Measurements from ENCODE around the gene GINS3.

- TF ChIP-seq POLR2A (IDR thresholded peaks at IDR 0.05): no peak
- no peak for TF ChIP-seq CTCF (IDR thresholded peaks at IDR 0.05)
- TF ChIP-seq POLR2AphosphoS5 (IDR thresholded peaks at IDR 0.05): no peak
Observed at GRCh38 chr16:58418601-58419000, 26.3 kb downstream of the GINS3 start.

Measured in suprapubic skin (tissue), 4 donors.